Measurements from ENCODE around the gene ABRAXAS1.

ABRAXAS1 gene

GRCh38 chr4:83449009-83449408 lies 35.9 kb downstream of the ABRAXAS1 start:
- DNase-seq, result no peak

GRCh38 chr4:83440899-83441298 lies 44.0 kb downstream of the ABRAXAS1 start:
- no peak for DNase-seq

GRCh38 chr4:83440148-83440814 lies 44.6 kb downstream of the ABRAXAS1 start:
- no peak for DNase-seq

- no peak for DNase-seq
Observed at GRCh38 chr4:83438719-83439118, 46.2 kb downstream of the ABRAXAS1 start.

GRCh38 chr4:83436680-83437079 lies 48.2 kb downstream of the ABRAXAS1 start:
- DNase-seq, result no peak

GRCh38 chr4:83431200-83431599 lies 53.7 kb downstream of the ABRAXAS1 start:
- no peak for DNase-seq

- no peak for DNase-seq
Observed at GRCh38 chr4:83418211-83418610, 66.7 kb downstream of the ABRAXAS1 start.

GRCh38 chr4:83417566-83417965 lies 67.3 kb downstream of the ABRAXAS1 start:
- DNase-seq, result no peak

GRCh38 chr4:83413676-83414075 lies 71.2 kb downstream of the ABRAXAS1 start:
- no peak for DNase-seq

All from T-helper 1 cell (primary cell).